OCI-LY1 (cell line): ENCODE data around the gene DCUN1D1.

Experiments
- H2AFZ ChIP-seq: fragments of 200-600 bp; sonication (generic), shearing (Covaris generic); 2 replicates; pipeline ENCODE4 v1.6.0; 2014; ENCODE audit warnings: antibody characterized with exemption, mild to moderate bottlenecking, low read length
- H3F3A ChIP-seq: fragments of 200-600 bp; sonication (generic), shearing (Covaris generic); 2 replicates; pipeline ENCODE4 v1.6.0; 2014; ENCODE audit warnings: mild to moderate bottlenecking, antibody characterized with exemption, low read length, moderate library complexity; ENCODE audit not compliant: insufficient read depth
- H3K27ac ChIP-seq: fragments of 200-600 bp; sonication (generic); 2 replicates; pipeline ENCODE4 v1.5.1; 2014; ENCODE audit warnings: low read length, mixed run types, mild to moderate bottlenecking, low read depth; ENCODE audit not compliant: poor library complexity, severe bottlenecking
- H3K27me3 ChIP-seq: fragments of 200-600 bp; sonication (generic); 2 replicates; pipeline ENCODE4 v1.6.0; 2014; ENCODE audit warnings: antibody characterized with exemption, mild to moderate bottlenecking, low read length, moderate library complexity; ENCODE audit not compliant: insufficient read depth
- H3K36me3 ChIP-seq: fragments of 200-600 bp; sonication (generic); 2 replicates; pipeline ENCODE4 v1.6.1; 2014; ENCODE audit warnings: mild to moderate bottlenecking, antibody characterized with exemption, low read length, moderate library complexity, mixed read lengths; ENCODE audit not compliant: insufficient read depth
- H3K4me1 ChIP-seq: fragments of 200-600 bp; sonication (generic); 2 replicates; pipeline ENCODE4 v1.5.1; 2014; ENCODE audit warnings: mild to moderate bottlenecking, low read length, moderate library complexity; ENCODE audit not compliant: insufficient read depth, severe bottlenecking
- H3K4me2 ChIP-seq: fragments of 200-600 bp; sonication (generic), shearing (Covaris generic); 2 replicates; pipeline ENCODE4 v1.6.1; 2014; ENCODE audit warnings: low read length
- H3K4me3 ChIP-seq: fragments of 200-600 bp; sonication (generic); 2 replicates; pipeline ENCODE4 v1.5.1; 2014; ENCODE audit warnings: low read length, low read depth, mild to moderate bottlenecking, mixed read lengths; ENCODE audit not compliant: poor library complexity, severe bottlenecking
- H3K79me2 ChIP-seq: fragments of 200-600 bp; shearing (Covaris generic); 2 replicates; pipeline ENCODE4 v1.6.1; 2016; ENCODE audit warnings: mixed run types, low read length, mixed read lengths; ENCODE audit not compliant: insufficient read depth
- H3K9ac ChIP-seq: fragments of 200-600 bp; sonication (generic), shearing (Covaris generic); 2 replicates; pipeline ENCODE4 v1.6.1; 2014; ENCODE audit warnings: mild to moderate bottlenecking, low read length, mixed read lengths
- H3K9me2 ChIP-seq: fragments of 200-600 bp; sonication (generic), shearing (Covaris generic); 2 replicates; pipeline ENCODE4 v1.6.1; 2014; ENCODE audit warnings: low read depth, mild to moderate bottlenecking, low read length, mixed read lengths
- H3K9me3 ChIP-seq: fragments of 200-600 bp; shearing (Covaris generic); 2 replicates; pipeline ENCODE4 v1.6.1; 2014; ENCODE audit warnings: low read length, mixed read lengths
- H4K20me1 ChIP-seq: fragments of 200-600 bp; sonication (generic), shearing (Covaris generic); 2 replicates; pipeline ENCODE4 v1.6.0; 2016; ENCODE audit warnings: mild to moderate bottlenecking, low read length; ENCODE audit not compliant: insufficient read depth
- CTCF ChIP-seq: fragments of 200-600 bp; sonication (generic), shearing (Covaris generic); IDR thresholded peaks from 2 replicates; pipeline ENCODE4 v1.5.1; 2017; ENCODE audit warnings: mild to moderate bottlenecking, antibody characterized with exemption, low read length, moderate library complexity, mixed read lengths
- EZH2 ChIP-seq: fragments of 200-600 bp; sonication (generic), shearing (Covaris generic); IDR thresholded peaks from 2 replicates; pipeline ENCODE4 v1.8.0; 2017; ENCODE audit warnings: borderline replicate concordance, mixed run types, mild to moderate bottlenecking, antibody characterized with exemption, low read length, moderate library complexity, mixed read lengths

DCUN1D1 gene

GRCh38 chr3:182892226-182892625 is 88.1 kb downstream of the DCUN1D1 start:
- Histone ChIP-seq H3K36me3 (peaks cover 54% of the 10 kb centered on the region), H4K20me1 (no peaks in the 10 kb centered on the region), H3F3A (no peaks in the 10 kb centered on the region), H3K27me3 (no peaks in the 10 kb centered on the region), H3K9me2 (no peaks in the 10 kb centered on the region), H3K27ac (no peak overlapping the region), H3K9me3 (no peaks in the 10 kb centered on the region), H2AFZ (no peak overlapping the region), H3K79me2 (no peaks in the 10 kb centered on the region), H3K9ac (no peak overlapping the region), H3K4me1 (no peaks in the 10 kb centered on the region), H3K4me3 (no peak overlapping the region), H3K4me2 (no peak overlapping the region)
- TF ChIP-seq EZH2 (no peak), CTCF (no peak)

GRCh38 chr3:182891364-182891763 is 89.0 kb downstream of the DCUN1D1 start:
- H3K27ac ChIP-seq: no peak overlapping the region
- no peaks in the 10 kb centered on the region for H3K4me1 ChIP-seq
- H3F3A ChIP-seq: no peaks in the 10 kb centered on the region
- no peaks in the 10 kb centered on the region for H3K27me3 ChIP-seq
- H3K36me3 ChIP-seq: peaks cover 60% of the 10 kb centered on the region
- H3K4me2 ChIP-seq: no peak overlapping the region
- H4K20me1 ChIP-seq: no peaks in the 10 kb centered on the region
- H2AFZ ChIP-seq: no peak overlapping the region
- no peaks in the 10 kb centered on the region for H3K9me2 ChIP-seq
- H3K9ac ChIP-seq: no peak overlapping the region
- H3K79me2 ChIP-seq: no peaks in the 10 kb centered on the region
- H3K9me3 ChIP-seq: no peaks in the 10 kb centered on the region
- no peak overlapping the region for H3K4me3 ChIP-seq
- TF ChIP-seq EZH2 (no peak), CTCF (no peak)

GRCh38 chr3:182889948-182890629 is 90.2 kb downstream of the DCUN1D1 start:
- Histone ChIP-seq H3K27ac (no peak overlapping the region), H2AFZ (no peak overlapping the region), H3K36me3 (peaks cover 64% of the 10 kb centered on the region), H3K27me3 (no peaks in the 10 kb centered on the region), H3K9me2 (no peaks in the 10 kb centered on the region), H3K4me1 (no peaks in the 10 kb centered on the region), H3K79me2 (no peaks in the 10 kb centered on the region), H3K4me2 (no peak overlapping the region), H3K9me3 (no peaks in the 10 kb centered on the region), H3K9ac (no peak overlapping the region), H3K4me3 (no peak overlapping the region), H3F3A (no peaks in the 10 kb centered on the region), H4K20me1 (no peaks in the 10 kb centered on the region)
- TF ChIP-seq EZH2: no peak
- no peak for TF ChIP-seq CTCF
